ENCODE data around the gene CELA2A. TPM values are rescaled to one million over a fixed set of nuclear protein-coding genes. Genes with fewer than 3 reads are reported as not detected.
"Not testable (repeated sequence)": the region's sequence is repeated elsewhere in the genome, so short reads cannot be mapped to it uniquely, and the experiment has no call there.

CELA2A gene
- total and polyA plus RNA-seq, 10 of the 15 experiments (the other 5 are each of a cell fraction or from before 2014, with no cell fraction given), result 0.90 TPM; not detected in 9

GRCh38 chr1:15469361-15469760, 12.8 kb downstream of the CELA2A start (continued):
- no peak for TF ChIP-seq E4F1 (IDR thresholded peaks at IDR 0.05; ENCODE audit: borderline replicate concordance, partially characterized antibody)
- TF ChIP-seq MXI1 (IDR thresholded peaks at IDR 0.05; ENCODE audit: low read depth, low read length), result no peak
- TF ChIP-seq TCF7 (IDR thresholded peaks at IDR 0.05; ENCODE audit: borderline replicate concordance), result no peak

- 27% methylated on average over 9 of the region's 9 CpGs for WGBS (ENCODE audit: insufficient coverage, insufficient replicate concordance, low lambda C conversion rate, missing lambda C conversion rate)
- in situ Hi-C loops (cut with MboI); CTCF ChIA-PET; H3K9ac ChIP-seq (ENCODE audit: control insufficient read depth, insufficient read depth, low read length); H3K79me2 ChIP-seq (ENCODE audit: control insufficient read depth, insufficient read depth, low read length); ATAC-seq; H3K36me3 ChIP-seq (ENCODE audit: control insufficient read depth in 2 of 2, insufficient read depth in 2 of 2, low read length in 1 of 2); H3K27ac ChIP-seq (ENCODE audit: control insufficient read depth, insufficient read depth); RAD21 ChIA-PET (ENCODE audit: unreplicated experiment); H3K4me1 ChIP-seq (ENCODE audit: control insufficient read depth, insufficient read depth, low read length); H4K20me1 ChIP-seq (ENCODE audit: control insufficient read depth, insufficient read depth); H3K9me3 ChIP-seq (replicated peaks; ENCODE audit: control insufficient read depth, insufficient read depth, low read length); DNase-seq (ENCODE audit: low read depth, low spot score); SMC1A ChIA-PET (ENCODE audit: uncharacterized antibody, unreplicated experiment); H3K4me3 ChIP-seq; BruUV-seq (replicated peaks); H3K4me2 ChIP-seq (ENCODE audit: control insufficient read depth, insufficient read depth); H2AFZ ChIP-seq (ENCODE audit: control insufficient read depth, low read depth, low read length); POLR2A ChIA-PET; FAIRE-seq; H3K27me3 ChIP-seq (replicated peaks in 1 of 2; ENCODE audit: control insufficient read depth in 2 of 2, insufficient read depth in 2 of 2, low read length in 1 of 2); intact Hi-C loops (cut with micrococcal nuclease; ENCODE audit: unreplicated experiment): not testable (repeated sequence)
Observed at GRCh38 chr1:15469821-15470448, 13.4 kb downstream of the CELA2A start.

GRCh38 chr1:15471067-15471466, 14.5 kb downstream of the CELA2A start:
- BruUV-seq (replicated peaks); H3K27ac ChIP-seq (ENCODE audit: control insufficient read depth, insufficient read depth); in situ Hi-C loops (cut with MboI); H3K27me3 ChIP-seq (replicated peaks in 1 of 2; ENCODE audit: control insufficient read depth in 2 of 2, insufficient read depth in 2 of 2, low read length in 1 of 2); POLR2A ChIA-PET; H3K9me3 ChIP-seq (replicated peaks; ENCODE audit: control insufficient read depth, insufficient read depth, low read length); DNase-seq (ENCODE audit: low read depth, low spot score); RAD21 ChIA-PET (ENCODE audit: unreplicated experiment); intact Hi-C loops (cut with micrococcal nuclease; ENCODE audit: unreplicated experiment); H3K36me3 ChIP-seq (ENCODE audit: control insufficient read depth in 2 of 2, insufficient read depth in 2 of 2, low read length in 1 of 2); ATAC-seq; CTCF ChIA-PET; H3K79me2 ChIP-seq (ENCODE audit: control insufficient read depth, insufficient read depth, low read length); H2AFZ ChIP-seq (ENCODE audit: control insufficient read depth, low read depth, low read length); H3K4me1 ChIP-seq (ENCODE audit: control insufficient read depth, insufficient read depth, low read length); H4K20me1 ChIP-seq (ENCODE audit: control insufficient read depth, insufficient read depth); SMC1A ChIA-PET (ENCODE audit: uncharacterized antibody, unreplicated experiment); H3K4me3 ChIP-seq; FAIRE-seq; H3K9ac ChIP-seq (ENCODE audit: control insufficient read depth, insufficient read depth, low read length); H3K4me2 ChIP-seq (ENCODE audit: control insufficient read depth, insufficient read depth): not testable (repeated sequence)
- WGBS (ENCODE audit: insufficient coverage, insufficient replicate concordance, low lambda C conversion rate, missing lambda C conversion rate), result 65% methylated on average over 5 of the region's 5 CpGs

GRCh38 chr1:15471723-15472122, 15.2 kb downstream of the CELA2A start:
- in situ Hi-C loops (cut with MboI); H3K4me3 ChIP-seq; H2AFZ ChIP-seq (ENCODE audit: control insufficient read depth, low read depth, low read length); H3K36me3 ChIP-seq (ENCODE audit: control insufficient read depth in 2 of 2, insufficient read depth in 2 of 2, low read length in 1 of 2); intact Hi-C loops (cut with micrococcal nuclease; ENCODE audit: unreplicated experiment); BruUV-seq (replicated peaks); RAD21 ChIA-PET (ENCODE audit: unreplicated experiment); H3K9me3 ChIP-seq (replicated peaks; ENCODE audit: control insufficient read depth, insufficient read depth, low read length); CTCF ChIA-PET; H3K4me1 ChIP-seq (ENCODE audit: control insufficient read depth, insufficient read depth, low read length); DNase-seq (ENCODE audit: low read depth, low spot score); H3K27ac ChIP-seq (ENCODE audit: control insufficient read depth, insufficient read depth); H4K20me1 ChIP-seq (ENCODE audit: control insufficient read depth, insufficient read depth); H3K9ac ChIP-seq (ENCODE audit: control insufficient read depth, insufficient read depth, low read length); FAIRE-seq; H3K79me2 ChIP-seq (ENCODE audit: control insufficient read depth, insufficient read depth, low read length); H3K4me2 ChIP-seq (ENCODE audit: control insufficient read depth, insufficient read depth); POLR2A ChIA-PET; H3K27me3 ChIP-seq (replicated peaks in 1 of 2; ENCODE audit: control insufficient read depth in 2 of 2, insufficient read depth in 2 of 2, low read length in 1 of 2); SMC1A ChIA-PET (ENCODE audit: uncharacterized antibody, unreplicated experiment): not testable (repeated sequence)
- whole genome bisulfite sequencing (ENCODE audit: insufficient coverage, insufficient replicate concordance, low lambda C conversion rate, missing lambda C conversion rate), result 11% methylated on average over 6 of the region's 6 CpGs
- ATAC-seq, result peak; percentile 62
